Subcutaneous preadipocyte (primary cell): Measurements from ENCODE around the gene ZBTB49. TPM values are rescaled to one million over a fixed set of nuclear protein-coding genes. Genes with fewer than 3 reads are reported as not detected.

Experiments used
- total RNA-seq: library from RNA; depleted of rRNA; stranded (reverse); fragments of >200 nt; gene quantifications from 2 replicates; pipeline ENCODE4 v1.2.3, GENCODE V29; 2012

ZBTB49 gene, protein sequence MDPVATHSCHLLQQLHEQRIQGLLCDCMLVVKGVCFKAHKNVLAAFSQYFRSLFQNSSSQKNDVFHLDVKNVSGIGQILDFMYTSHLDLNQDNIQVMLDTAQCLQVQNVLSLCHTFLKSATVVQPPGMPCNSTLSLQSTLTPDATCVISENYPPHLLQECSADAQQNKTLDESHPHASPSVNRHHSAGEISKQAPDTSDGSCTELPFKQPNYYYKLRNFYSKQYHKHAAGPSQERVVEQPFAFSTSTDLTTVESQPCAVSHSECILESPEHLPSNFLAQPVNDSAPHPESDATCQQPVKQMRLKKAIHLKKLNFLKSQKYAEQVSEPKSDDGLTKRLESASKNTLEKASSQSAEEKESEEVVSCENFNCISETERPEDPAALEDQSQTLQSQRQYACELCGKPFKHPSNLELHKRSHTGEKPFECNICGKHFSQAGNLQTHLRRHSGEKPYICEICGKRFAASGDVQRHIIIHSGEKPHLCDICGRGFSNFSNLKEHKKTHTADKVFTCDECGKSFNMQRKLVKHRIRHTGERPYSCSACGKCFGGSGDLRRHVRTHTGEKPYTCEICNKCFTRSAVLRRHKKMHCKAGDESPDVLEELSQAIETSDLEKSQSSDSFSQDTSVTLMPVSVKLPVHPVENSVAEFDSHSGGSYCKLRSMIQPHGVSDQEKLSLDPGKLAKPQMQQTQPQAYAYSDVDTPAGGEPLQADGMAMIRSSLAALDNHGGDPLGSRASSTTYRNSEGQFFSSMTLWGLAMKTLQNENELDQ
- 2.2 and 5.1 TPM in 2 replicates for total RNA-seq

DNA sequence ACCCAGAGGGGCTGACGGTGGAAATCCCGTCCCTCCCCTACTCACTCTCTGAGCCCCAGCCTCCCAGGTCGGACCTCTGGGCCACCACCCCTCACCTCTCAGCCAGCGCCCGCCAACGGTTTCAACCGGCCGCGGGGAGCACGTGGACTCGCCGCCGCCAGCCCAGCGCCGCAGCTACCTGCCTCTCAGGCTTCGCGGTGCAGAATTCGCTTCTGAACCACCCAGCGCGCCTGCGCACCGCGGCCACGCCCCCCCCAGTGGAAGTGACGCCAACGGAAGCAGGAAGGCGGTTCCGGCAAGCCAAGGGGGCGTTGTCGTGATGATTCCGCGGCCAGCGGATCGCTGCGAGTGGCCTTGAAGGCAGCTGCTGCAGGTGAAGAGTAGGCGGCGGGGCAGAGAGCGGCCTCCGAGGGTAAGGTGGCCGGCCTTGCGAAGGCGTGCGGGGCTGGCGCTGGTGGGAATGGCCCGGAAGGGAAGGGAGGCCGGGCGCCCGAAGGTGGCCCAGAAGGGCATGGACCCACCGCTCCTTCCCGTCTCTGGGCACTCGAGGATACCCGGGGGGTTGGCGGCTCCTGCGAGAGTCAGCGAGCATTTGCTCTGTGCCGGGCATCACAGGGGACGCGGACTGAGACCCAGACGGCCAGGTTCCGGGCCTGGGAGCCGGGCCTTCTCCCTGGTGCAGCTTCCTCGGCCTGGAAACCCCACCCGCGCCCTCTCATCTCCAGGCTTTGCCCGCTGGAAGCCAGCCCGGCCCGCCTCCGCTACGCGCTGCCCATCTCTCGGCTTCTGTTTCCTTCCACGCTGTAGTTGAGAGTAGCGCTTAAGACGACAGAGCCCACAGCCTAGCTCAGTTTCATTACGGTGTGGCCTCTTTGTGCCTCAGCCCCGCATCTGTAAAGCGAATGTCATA lies at the start of gene ZBTB49, which contains the start of gene LYAR:
ZBTB49 (plus strand) TSS at position 311 of the 910 bp plus-strand sequence. CDS start 9,695 bp downstream, outside the sequence.
LYAR (minus strand) TSS at position 214 of the 910 bp plus-strand sequence. CDS start 6,412 bp downstream, outside the sequence.

GRCh38 chr4:4248029-4248884 lies 41.8 kb upstream of the ZBTB49 start, which contains the start of gene TMEM128:
TSS of gene TMEM128 (minus strand) at chr4:4248223. CDS start at chr4:4248202, 21 bp downstream.

Other genes starting within 250 kb of the ZBTB49 start
- not detected in 2 replicates for gene OTOP1, start 63.3 kb upstream of the ZBTB49 start, total RNA-seq
- gene TMEM128, start 42.0 kb upstream of the ZBTB49 start, total RNA-seq: 17.6 and 18.6 TPM in 2 replicates
- gene LYAR, start 97 bp upstream of the ZBTB49 start, total RNA-seq: 11.0 and 15.6 TPM in 2 replicates
- 0.20 TPM in 1 of 2 replicates, not detected in the other for gene NSG1, start 96.9 kb downstream of the ZBTB49 start, total RNA-seq